H1 (cell line): ENCODE measurements around the gene TMEM255B. TPM values are rescaled to one million over a fixed set of nuclear protein-coding genes. Genes with fewer than 3 reads are reported as not detected.
A peak's percentile ranks its signal among the peaks of the same experiment; 100 is the strongest.

Source experiments
- CTCF ChIA-PET: fragments of 300-600 bp; sonication (Branson Sonifier 250); formaldehyde crosslinking; loops from one replicate; lab custom pipeline; 2021; ENCODE audit not compliant: partially characterized antibody; lab: Charles Lee
- POLR2A ChIA-PET: fragments of 300-600 bp; sonication (Branson Sonifier 250); formaldehyde crosslinking; loops from one replicate; lab custom pipeline; 2021; ENCODE audit warnings: inconsistent platforms; ENCODE audit not compliant: partially characterized antibody; lab: Charles Lee
- DNase-seq, 2 experiments: peaks; one replicate each; pipeline versions ENCODE4 v3.0.0 to v3.0.0-alpha.2; 2010 to 2022; ENCODE audit warnings: low spot score in 2 of 2, low read depth in 1 of 2, mixed read lengths in 1 of 2
- FAIRE-seq: peaks from 2 replicates; lab custom pipeline; 2011; peaks lifted over from hg19 to GRCh38; lab: Jason Lieb, UNC
- H2AFZ ChIP-seq: 2 replicates; pipeline ENCODE4 v1.8.1; 2012; ENCODE audit warnings: low read length, inconsistent platforms
- H2AK5ac ChIP-seq: 2 replicates; pipeline ENCODE4 v1.6.1; 2013; ENCODE audit warnings: low read depth, low read length
- H2BK120ac ChIP-seq: replicated peaks from 2 replicates; pipeline ENCODE3; 2013; ENCODE audit warnings: low read depth, low read length, inconsistent platforms
- H2BK12ac ChIP-seq: 2 replicates; pipeline ENCODE4 v1.6.1; 2013; ENCODE audit warnings: low read depth, low read length
- H2BK15ac ChIP-seq: 2 replicates; pipeline ENCODE4 v1.6.1; 2013; ENCODE audit warnings: low read length
- H2BK20ac ChIP-seq: 2 replicates; pipeline ENCODE4 v1.6.1; 2013; ENCODE audit warnings: low read length
- H2BK5ac ChIP-seq: 2 replicates; pipeline ENCODE4 v1.6.1; 2013; ENCODE audit warnings: low read depth, low read length
- H3K14ac ChIP-seq: 2 replicates; pipeline ENCODE4 v1.6.1; 2013; ENCODE audit warnings: inconsistent platforms; ENCODE audit not compliant: insufficient read length
- H3K18ac ChIP-seq: 2 replicates; pipeline ENCODE4 v1.6.1; 2013; ENCODE audit warnings: low read length; ENCODE audit errors: extremely low read depth
- H3K23ac ChIP-seq: 2 replicates; pipeline ENCODE4 v1.6.1; 2013; ENCODE audit warnings: inconsistent platforms; ENCODE audit not compliant: insufficient read length
- H3K23me2 ChIP-seq: 2 replicates; pipeline ENCODE4 v1.6.1; 2013; ENCODE audit warnings: low read depth, low read length
- H3K27ac ChIP-seq: 2 replicates; pipeline ENCODE4 v1.6.1; 2011; ENCODE audit warnings: low read depth, low read length, inconsistent platforms
- H3K27me3 ChIP-seq, 4 experiments: replicated peaks in 1 of 4; 1 replicate in 1 of 4; 2 replicates in 3 of 4; pipeline versions ENCODE4 v1.6.1 to v1.8.1; 2011 to 2013; ENCODE audit warnings: low read length in 3 of 4, mild to moderate bottlenecking in 3 of 4, inconsistent platforms in 2 of 4, mixed read lengths in 2 of 4, moderate library complexity in 1 of 4; ENCODE audit not compliant: control insufficient read depth in 3 of 4, insufficient read depth in 3 of 4; ENCODE audit errors: extremely low read depth in 1 of 4
- H3K36me3 ChIP-seq, 4 experiments: 2 replicates each; pipeline versions ENCODE4 v1.6.1 to v1.8.1; 2011 to 2013; ENCODE audit warnings: mild to moderate bottlenecking in 4 of 4, low read length in 3 of 4, moderate library complexity in 2 of 4, control low read depth in 1 of 4, inconsistent platforms in 1 of 4; ENCODE audit not compliant: insufficient read depth in 4 of 4, control insufficient read depth in 2 of 4
- H3K4ac ChIP-seq: replicated peaks from 2 replicates; pipeline ENCODE3; 2013; ENCODE audit warnings: low read length, low read depth, mixed read lengths, inconsistent platforms; ENCODE audit not compliant: insufficient read length
- H3K4me1 ChIP-seq, 4 experiments: replicated peaks in 1 of 4; 1 replicate in 1 of 4; 2 replicates in 3 of 4; pipeline versions ENCODE4 v1.6.1 to v1.8.1; 2011 to 2013; ENCODE audit warnings: low read length in 3 of 4, inconsistent platforms in 2 of 4, mixed read lengths in 1 of 4; ENCODE audit not compliant: insufficient read depth in 4 of 4, control insufficient read depth in 3 of 4
- H3K4me2 ChIP-seq, 2 experiments: 2 replicates each; pipeline versions ENCODE4 v1.6.1 to v1.8.1; 2011 to 2013; ENCODE audit warnings: low read depth in 2 of 2, low read length in 2 of 2, control low read depth in 1 of 2, inconsistent platforms in 1 of 2, mild to moderate bottlenecking in 1 of 2; ENCODE audit not compliant: insufficient read depth in 1 of 2
- H3K4me3 ChIP-seq, 4 experiments: fragments of 200-600, 300-600 bp in 1 of 4; sonication (generic), shearing (Covaris generic), sonication (Bioruptor Twin) in 1 of 4; 2 replicates each; pipeline versions ENCODE4 v1.5.1 to v1.8.1; 2011 to 2016; ENCODE audit warnings: low read length in 4 of 4, low read depth in 3 of 4, control low read depth in 2 of 4, inconsistent platforms in 2 of 4, mild to moderate bottlenecking in 2 of 4, mixed read lengths in 1 of 4, moderate library complexity in 1 of 4; ENCODE audit not compliant: insufficient read depth in 2 of 4; ENCODE audit errors: extremely low read depth in 1 of 4
- H3K56ac ChIP-seq: replicated peaks from 2 replicates; pipeline ENCODE3; 2013; ENCODE audit warnings: low read depth, mild to moderate bottlenecking, mixed read lengths, low read length, inconsistent platforms; ENCODE audit not compliant: insufficient read length
- H3K79me1 ChIP-seq: 2 replicates; pipeline ENCODE4 v1.6.1; 2013; ENCODE audit warnings: low read depth, low read length, control low read depth
- H3K79me2 ChIP-seq, 2 experiments: 2 replicates each; pipeline versions ENCODE4 v1.6.1 to v1.8.1; 2012 to 2013; ENCODE audit warnings: low read length in 2 of 2, mild to moderate bottlenecking in 2 of 2, inconsistent platforms in 1 of 2; ENCODE audit not compliant: insufficient read depth in 2 of 2, control insufficient read depth in 1 of 2
- H3K9ac ChIP-seq, 4 experiments: replicated peaks in 1 of 4; 1 replicate in 1 of 4; 2 replicates in 3 of 4; pipeline versions ENCODE4 v1.6.1 to v1.8.1; 2011 to 2013; ENCODE audit warnings: low read depth in 3 of 4, low read length in 3 of 4, control low read depth in 2 of 4, mild to moderate bottlenecking in 2 of 4, moderate library complexity in 2 of 4, inconsistent platforms in 1 of 4; ENCODE audit errors: extremely low read depth in 1 of 4
- H3K9me3 ChIP-seq, 2 experiments: 2 replicates each; pipeline versions ENCODE4 v1.6.1 to v1.8.1; 2012 to 2013; ENCODE audit warnings: mild to moderate bottlenecking in 2 of 2, moderate library complexity in 2 of 2, control low read depth in 1 of 2, inconsistent platforms in 1 of 2, low read depth in 1 of 2, low read length in 1 of 2, mixed read lengths in 1 of 2; ENCODE audit not compliant: insufficient read depth in 2 of 2
- H4K20me1 ChIP-seq, 2 experiments: replicated peaks in 1 of 2; 2 replicates each; pipeline versions ENCODE3 to v1.8.1; 2011 to 2013; ENCODE audit warnings: inconsistent platforms in 2 of 2, low read length in 2 of 2, mild to moderate bottlenecking in 1 of 2; ENCODE audit not compliant: insufficient read depth in 2 of 2, control insufficient read depth in 1 of 2
- H4K5ac ChIP-seq: 2 replicates; pipeline ENCODE4 v1.6.1; 2013; ENCODE audit warnings: low read length, low read depth, mixed read lengths, inconsistent platforms; ENCODE audit not compliant: insufficient read length
- H4K8ac ChIP-seq: 2 replicates; pipeline ENCODE4 v1.8.0; 2013; ENCODE audit warnings: mild to moderate bottlenecking, moderate library complexity, low read length, inconsistent platforms; ENCODE audit not compliant: insufficient read depth; ENCODE audit errors: extremely low read depth
- H4K91ac ChIP-seq: replicated peaks from 2 replicates; pipeline ENCODE3; 2013; ENCODE audit warnings: low read length, mixed read lengths, inconsistent platforms; ENCODE audit not compliant: insufficient read length
- ASH2L ChIP-seq: fragments of 200-600, 300-600 bp; sonication (generic); IDR thresholded peaks from one replicate; pipeline ENCODE4 v1.7.1; 2017; ENCODE audit warnings: low read length
- CREB1 ChIP-seq: IDR thresholded peaks from 2 replicates; pipeline ENCODE4 v1.6.1; 2012; ENCODE audit warnings: inconsistent platforms
- EGR1 ChIP-seq: IDR thresholded peaks from 2 replicates; pipeline ENCODE4 v1.6.1; 2011; ENCODE audit warnings: low read depth, low read length, borderline replicate concordance
- EP300 ChIP-seq, 2 experiments: IDR thresholded peaks; 1 replicate in 1 of 2; 2 replicates in 1 of 2; pipeline ENCODE4 v1.6.1; 2011 to 2012; ENCODE audit warnings: low read depth in 2 of 2, low read length in 2 of 2, mild to moderate bottlenecking in 2 of 2, borderline replicate concordance in 1 of 2, inconsistent platforms in 1 of 2, moderate library complexity in 1 of 2
- EZH2 ChIP-seq: fragments of 200-600 bp; sonication (generic); IDR thresholded peaks from 2 replicates; pipeline ENCODE4 v1.7.1; 2012; ENCODE audit warnings: low read depth, mild to moderate bottlenecking, moderate library complexity, low read length, inconsistent platforms; ENCODE audit not compliant: severe bottlenecking
- HDAC6 ChIP-seq: IDR thresholded peaks from one replicate; pipeline ENCODE4 v1.7.1; 2012; ENCODE audit warnings: low read depth, mild to moderate bottlenecking, inconsistent platforms, low read length, moderate library complexity
- SIX5 ChIP-seq: IDR thresholded peaks from 2 replicates; pipeline ENCODE4 v1.6.1; 2011; ENCODE audit warnings: mild to moderate bottlenecking, low read depth, low read length
- SP4 ChIP-seq: IDR thresholded peaks from 2 replicates; pipeline ENCODE4 v1.6.1; 2012; ENCODE audit warnings: low read length, inconsistent platforms
- SUZ12 ChIP-seq: fragments of 200-600 bp; sonication (generic); IDR thresholded peaks from 2 replicates; pipeline ENCODE4 v1.6.1; 2012; ENCODE audit warnings: mild to moderate bottlenecking, inconsistent platforms, low read length, moderate library complexity, mixed read lengths
- TAF7 ChIP-seq: optimal IDR thresholded peaks from 2 replicates; pipeline ENCODE3; 2011; ENCODE audit warnings: low read depth, mild to moderate bottlenecking, inconsistent platforms, low read length, moderate library complexity, borderline replicate concordance
- TEAD4 ChIP-seq: IDR thresholded peaks from 2 replicates; pipeline ENCODE4 v1.6.1; 2012; ENCODE audit warnings: low read depth, low read length, inconsistent platforms, mixed read lengths
- WGBS, 2 experiments: shearing (Covaris generic) in 1 of 2; methylation state at CpG; one replicate each; pipeline versions ENCODE4 v1.1.6 to v1.1.7; 2013 to 2015; ENCODE audit warnings: low lambda C conversion rate in 2 of 2, mixed read lengths in 2 of 2, inconsistent platforms in 1 of 2, low coverage in 1 of 2, missing lambda C conversion rate in 1 of 2; ENCODE audit not compliant: insufficient replicate concordance in 2 of 2, insufficient coverage in 1 of 2, insufficient read length in 1 of 2; ENCODE audit errors: extremely low coverage in 1 of 2, missing lambda C conversion rate in 1 of 2; 5-methylcytosine and 5-hydroxymethylcytosine counted together
- polyA plus RNA-seq, 7 experiments: library from polyadenylated mRNA; depleted of rRNA in 3 of 7; stranded (reverse) in 5 of 7; unstranded in 2 of 7; fragments of >200 nt in 5 of 7; fragments of 200-250 nt in 2 of 7; gene quantifications; 1 replicate in 5 of 7; 2 replicates in 1 of 7; 4 replicates in 1 of 7; pipeline versions ENCODE4 v1.2.1 to v1.2.3, GENCODE V29; 2011 to 2013; ENCODE audit warnings: missing spikeins in 2 of 7, mixed read lengths in 2 of 7
- total RNA-seq: library from RNA; stranded (reverse); fragmentation: NEBNext Ultra II Directional; extraction: Animal tissue kit (Norgen Biotek cat#: 25700); gene quantifications from 2 replicates; pipeline ENCODE4 v1.2.1, GENCODE V29; 2021

The TMEM255B gene
- total and polyA plus RNA-seq, 2 of the 8 experiments (the other 6 are each of a cell fraction or from before 2014, with no cell fraction given): 3.4 to 4.4 TPM

- WGBS, 2 experiments: 92% methylated on average over 25 of the region's 25 CpGs; no CpG with 5 or more reads in 1 of the 2 experiments
- no peak overlapping the region for H2BK20ac ChIP-seq
- no peak overlapping the region for H2AFZ ChIP-seq
- no peak overlapping the region for H3K4ac ChIP-seq
- H3K56ac ChIP-seq: no peak overlapping the region
- H3K4me2 ChIP-seq: no peak overlapping the region
- 0 out of 4 replicates have a peak, but pooled peaks cover 0 to 2% of the 10 kb centered on the region in 2 experiments for H3K9me3 ChIP-seq
- no peak for FAIRE-seq
- 0 out of 2 replicates have a peak overlapping the region, but pooled peaks have one; percentile 41 for H2BK15ac ChIP-seq
- H3K23me2 ChIP-seq: peaks cover 5% of the 10 kb centered on the region
- no peak overlapping the region for H3K4me3 ChIP-seq
- no peak overlapping the region for H3K27ac ChIP-seq
- TF ChIP-seq EP300 (IDR thresholded peaks at IDR 0.05; ENCODE audit: borderline replicate concordance in 1 of 2, low read depth in 2 of 2, low read length in 2 of 2): no peak
- TF ChIP-seq HDAC6: no peak
- TF ChIP-seq CREB1: no peak
- no peak for TF ChIP-seq SP4
- TF ChIP-seq TAF7: no peak
- TF ChIP-seq EGR1: no peak
- TF ChIP-seq TEAD4: no peak
- TF ChIP-seq SUZ12: no peak
- no peak for TF ChIP-seq SIX5
- no peak for TF ChIP-seq ASH2L
- TF ChIP-seq EZH2: no peak
- TF ChIP-seq, all 59 proteins: peak for 0
- ChIA-PET POLR2A (interaction anchor here (0.5 to 1.8 kb wide), 3 partner anchors 12 to 425 kb away, joined by 3 to 5 read pairs (median 4); partner anchors contain the start of gene UPF3A), CTCF (interaction anchor here (0.8 to 1.6 kb wide), 4 partner anchors 10 to 235 kb away, joined by 3 to 4 read pairs (median 3); no protein-coding TSS in a partner anchor)
- Histone ChIP-seq H4K5ac (no peak overlapping the region), H3K9ac (no peak overlapping the region; a peak in 1 of 7 replicates), H2BK12ac (peak overlapping the region; percentile 27; the same call in 1 of the 2 replicates), H3K79me2 (peaks cover 10 to 30% of the 10 kb centered on the region in 2 experiments), H2AK5ac (0 out of 2 replicates have a peak overlapping the region, but pooled peaks have one; percentile 32), H3K4me1 (peaks cover 12 to 33% (median 18%) of the 10 kb centered on the region in 4 experiments), H4K20me1 (peaks cover 0 to 12% of the 10 kb centered on the region in 2 experiments), H3K36me3 (no peaks in the 10 kb centered on the region; a peak in 2 of 8 replicates), H4K8ac (no peak overlapping the region), H3K18ac (no peak overlapping the region; the same call in 1 of the 2 replicates), H3K23ac (no peak overlapping the region), H3K79me1 (peaks cover 6% of the 10 kb centered on the region), H2BK5ac (0 out of 2 replicates have a peak overlapping the region, but pooled peaks have one; percentile 44), H2BK120ac (no peak overlapping the region), H3K27me3 (no peaks in the 10 kb centered on the region), H4K91ac (peak overlapping the region; percentile 82), H3K14ac (no peak overlapping the region)
- peak in 1 of 2 experiments; percentile 33 for DNase-seq
Measured at GRCh38 chr13:113855931-113856715, 97.1 kb downstream of the TMEM255B start.
